T1000 (cell line): ENCODE data around the gene POM121.
"Not testable (repeated sequence)": the region's sequence is repeated elsewhere in the genome, so short reads cannot be mapped to it uniquely, and the experiment has no call there.

Experiments
- DNase-seq: peaks from one replicate; lab custom pipeline; 2025; ENCODE audit warnings: mixed read lengths; lab: John Stamatoyannopoulos, UW

The POM121 gene

GRCh38 chr7:72997447-72997846, 72.6 kb downstream of the POM121 start:
- DNase-seq = not testable (repeated sequence)

DNA sequence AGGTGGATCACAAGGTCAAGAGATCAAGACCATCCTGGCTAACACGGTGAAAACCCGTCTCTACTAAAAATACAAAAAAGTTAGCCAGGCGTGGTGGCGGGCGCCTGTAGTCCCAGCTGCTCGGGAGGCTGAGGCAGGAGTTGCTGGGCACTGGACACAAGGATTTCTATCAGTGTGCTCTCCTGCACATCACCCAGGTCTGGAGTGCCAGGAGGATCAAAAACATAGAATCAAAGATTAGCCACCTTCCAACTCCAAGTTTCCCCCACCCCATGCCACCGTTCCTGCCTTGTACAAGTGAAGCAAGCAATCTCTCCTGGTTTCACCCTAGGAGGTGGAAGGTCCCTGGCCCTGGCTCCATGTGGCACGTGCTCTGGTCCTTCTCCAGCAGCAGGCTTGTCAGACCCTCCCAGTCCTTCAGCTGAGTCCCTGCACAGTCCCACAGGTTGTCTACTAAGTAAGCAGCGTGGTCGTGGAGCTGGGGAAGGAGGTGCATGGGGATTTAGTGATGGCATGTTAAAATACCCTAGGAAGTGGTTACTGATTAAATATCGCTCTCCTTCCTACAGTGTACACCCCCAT, 73.1 kb downstream of the POM121 start:
- DNase-seq = not testable (repeated sequence)
